ENCODE measurements around the gene CDK14. TPM values are rescaled to one million over a fixed set of nuclear protein-coding genes. Genes with fewer than 3 reads are reported as not detected.

Gene CDK14
- total RNA-seq, 1 donor from 2014 or later: 6.4 TPM

DNA sequence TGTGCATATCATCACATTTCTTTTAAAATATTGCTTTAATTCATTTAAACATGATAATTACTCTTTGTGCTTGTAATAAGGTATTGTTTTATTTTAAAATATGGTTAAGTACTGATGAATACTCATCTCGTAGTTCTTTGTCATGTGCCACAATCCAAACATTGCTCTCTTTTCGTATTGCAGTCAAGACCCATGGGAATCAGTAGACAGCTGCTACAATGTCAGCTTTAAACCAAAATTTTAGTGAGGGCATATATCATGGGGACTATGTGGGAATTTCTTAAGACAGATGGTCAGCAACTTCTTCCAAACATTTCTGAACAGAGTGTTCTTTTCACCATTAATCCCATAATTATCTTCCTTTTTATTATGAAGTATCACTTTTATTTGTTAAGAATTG lies 590.9 kb downstream of the CDK14 start:
- TF ChIP-seq, protein P1, sequence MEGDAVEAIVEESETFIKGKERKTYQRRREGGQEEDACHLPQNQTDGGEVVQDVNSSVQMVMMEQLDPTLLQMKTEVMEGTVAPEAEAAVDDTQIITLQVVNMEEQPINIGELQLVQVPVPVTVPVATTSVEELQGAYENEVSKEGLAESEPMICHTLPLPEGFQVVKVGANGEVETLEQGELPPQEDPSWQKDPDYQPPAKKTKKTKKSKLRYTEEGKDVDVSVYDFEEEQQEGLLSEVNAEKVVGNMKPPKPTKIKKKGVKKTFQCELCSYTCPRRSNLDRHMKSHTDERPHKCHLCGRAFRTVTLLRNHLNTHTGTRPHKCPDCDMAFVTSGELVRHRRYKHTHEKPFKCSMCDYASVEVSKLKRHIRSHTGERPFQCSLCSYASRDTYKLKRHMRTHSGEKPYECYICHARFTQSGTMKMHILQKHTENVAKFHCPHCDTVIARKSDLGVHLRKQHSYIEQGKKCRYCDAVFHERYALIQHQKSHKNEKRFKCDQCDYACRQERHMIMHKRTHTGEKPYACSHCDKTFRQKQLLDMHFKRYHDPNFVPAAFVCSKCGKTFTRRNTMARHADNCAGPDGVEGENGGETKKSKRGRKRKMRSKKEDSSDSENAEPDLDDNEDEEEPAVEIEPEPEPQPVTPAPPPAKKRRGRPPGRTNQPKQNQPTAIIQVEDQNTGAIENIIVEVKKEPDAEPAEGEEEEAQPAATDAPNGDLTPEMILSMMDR (conservative IDR thresholded peaks at IDR 0.05; ENCODE audit: low read depth, low read length): no peak
- DNase-seq (ENCODE audit: low read depth): no peak
- H3K4me3 ChIP-seq (ENCODE audit: low read depth, low read length): no peak overlapping the region

DNA sequence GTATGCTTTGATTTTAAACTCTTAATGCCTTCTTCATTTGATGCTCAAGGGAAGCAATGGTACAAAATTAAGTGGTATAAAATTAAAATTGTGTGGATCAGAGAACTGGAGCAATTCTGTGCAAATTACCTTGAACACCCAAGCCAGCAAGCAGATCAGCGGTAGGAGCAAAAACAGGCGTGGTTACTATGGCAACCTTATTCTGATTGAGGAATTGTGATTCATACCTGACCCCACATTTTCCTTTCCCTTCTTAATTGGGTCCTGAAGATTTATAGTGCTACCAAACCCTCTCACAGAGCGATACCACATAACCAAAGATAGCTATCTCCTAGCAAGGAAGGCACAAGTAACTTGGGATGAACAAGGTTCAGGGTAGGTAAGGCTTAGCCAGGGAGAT lies 595.6 kb downstream of the CDK14 start:
- no peak for DNase-seq (ENCODE audit: low read depth)
- TF ChIP-seq, protein P1 (conservative IDR thresholded peaks at IDR 0.05; ENCODE audit: low read depth, low read length): no peak

DNA sequence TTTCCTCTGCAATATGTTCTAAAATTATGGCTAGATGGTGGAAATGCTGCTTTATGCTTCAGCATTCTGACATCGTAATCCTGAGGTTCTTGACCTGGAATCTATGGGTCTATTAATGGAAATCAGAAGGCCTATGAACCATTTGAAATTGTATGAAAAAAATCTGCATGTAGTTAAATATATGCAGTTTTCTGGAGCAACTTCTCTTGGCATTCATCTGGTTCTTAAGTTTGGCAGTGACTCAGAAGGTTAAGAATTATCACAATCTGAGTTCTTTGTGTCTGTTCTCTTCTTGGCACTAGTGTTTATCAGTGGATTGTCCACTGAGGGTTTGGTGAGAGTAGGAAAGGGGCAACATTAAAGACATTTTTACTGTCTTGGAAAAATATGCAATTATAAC lies 597.0 kb downstream of the CDK14 start:
- TF ChIP-seq, protein P1 (conservative IDR thresholded peaks at IDR 0.05; ENCODE audit: low read depth, low read length): no peak
- no peak overlapping the region for H3K4me3 ChIP-seq (ENCODE audit: low read depth, low read length)
- no peak for DNase-seq (ENCODE audit: low read depth)

More for the DNA sequence above, 595.6 kb downstream of the CDK14 start:
- no peak overlapping the region for H3K4me3 ChIP-seq (ENCODE audit: low read depth, low read length)

DNA sequence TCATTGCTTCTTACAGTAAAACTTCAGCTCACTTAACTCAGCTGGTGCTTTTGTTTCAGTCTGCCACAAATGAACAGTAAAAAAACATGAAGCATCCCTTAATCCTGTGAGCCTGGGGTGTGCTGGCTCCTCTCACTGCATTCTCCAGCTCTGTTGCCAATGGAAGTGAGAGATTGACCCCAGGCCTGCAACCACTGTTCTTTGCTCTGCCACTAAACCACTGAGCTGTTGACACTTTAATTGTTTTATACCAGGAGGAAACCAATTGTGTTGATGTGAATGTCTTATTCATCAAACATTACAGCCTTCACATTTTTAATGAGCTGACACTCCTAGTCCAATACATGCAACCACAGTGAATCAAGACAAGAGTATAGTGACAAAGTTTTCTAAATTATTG lies 598.7 kb downstream of the CDK14 start:
- TF ChIP-seq, protein P1 (conservative IDR thresholded peaks at IDR 0.05; ENCODE audit: low read depth, low read length): no peak
- DNase-seq (ENCODE audit: low read depth): no peak
- no peak overlapping the region for H3K4me3 ChIP-seq (ENCODE audit: low read depth, low read length)

DNA sequence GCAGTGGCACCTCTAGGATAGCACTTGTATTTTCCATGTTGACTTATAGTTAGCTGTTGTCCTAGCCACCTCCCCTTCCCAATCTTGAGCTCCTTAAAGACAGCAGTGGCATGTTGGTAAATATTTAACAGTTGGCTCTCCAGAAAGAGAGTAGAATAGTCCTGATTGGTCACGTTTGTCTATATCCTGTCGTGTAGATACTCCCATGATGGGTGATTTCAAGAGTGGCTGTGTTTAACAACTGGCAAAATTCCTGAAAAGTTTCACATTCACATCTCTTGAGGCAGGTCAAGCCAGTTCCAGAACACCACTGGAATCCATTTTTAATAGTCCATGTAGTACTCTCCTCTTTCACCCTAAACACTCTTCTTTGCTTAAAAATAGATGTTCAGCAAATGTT lies 599.9 kb downstream of the CDK14 start:
- DNase-seq (ENCODE audit: low read depth): no peak
- H3K4me3 ChIP-seq (ENCODE audit: low read depth, low read length): no peak overlapping the region
- TF ChIP-seq, protein P1 (conservative IDR thresholded peaks at IDR 0.05; ENCODE audit: low read depth, low read length): no peak

DNA sequence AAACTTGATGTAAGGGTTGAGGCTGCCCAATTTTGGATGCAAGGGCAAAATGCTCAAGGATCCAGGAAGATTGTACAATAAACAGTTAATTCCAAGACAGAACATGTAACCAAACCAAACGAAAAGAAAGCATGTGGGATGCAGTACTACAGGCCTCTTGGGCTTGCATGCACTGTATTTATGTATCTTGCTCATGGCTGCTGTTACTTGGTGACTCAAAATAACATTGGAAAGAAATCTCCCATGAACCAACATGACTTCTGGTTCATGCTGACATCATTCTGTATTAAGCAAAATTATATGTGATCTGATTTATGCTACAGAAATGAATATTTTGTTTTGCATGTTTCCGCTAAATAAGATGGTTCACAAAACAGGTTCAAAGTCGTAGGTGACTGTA lies 602.2 kb downstream of the CDK14 start:
- TF ChIP-seq, protein P1 (conservative IDR thresholded peaks at IDR 0.05; ENCODE audit: low read depth, low read length): no peak
- no peak for DNase-seq (ENCODE audit: low read depth)
- no peak overlapping the region for H3K4me3 ChIP-seq (ENCODE audit: low read depth, low read length)

DNA sequence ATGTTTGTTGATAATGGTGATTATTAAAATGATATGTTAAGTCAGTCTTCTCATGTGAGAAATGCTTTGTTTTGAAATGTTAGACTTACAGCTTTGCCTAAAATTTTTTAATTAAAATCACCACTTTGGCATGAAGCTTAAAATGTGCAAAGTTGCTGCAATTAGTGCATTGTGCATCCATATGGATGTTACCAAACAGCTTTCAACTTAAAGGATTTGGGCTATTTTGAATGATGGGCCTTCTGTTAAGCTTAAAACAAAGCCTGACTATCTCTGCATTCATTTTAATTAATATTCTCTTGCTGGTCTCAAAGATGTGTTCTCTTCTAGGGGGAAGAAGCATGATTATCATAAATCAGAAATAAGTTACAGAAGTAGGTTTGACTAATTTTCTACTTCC lies 603.5 kb downstream of the CDK14 start:
- DNase-seq (ENCODE audit: low read depth): no peak
- TF ChIP-seq, protein P1 (conservative IDR thresholded peaks at IDR 0.05; ENCODE audit: low read depth, low read length): no peak
- no peak overlapping the region for H3K4me3 ChIP-seq (ENCODE audit: low read depth, low read length)
